ENCODE measurements around the gene FBXO3.

Gene FBXO3

DNA sequence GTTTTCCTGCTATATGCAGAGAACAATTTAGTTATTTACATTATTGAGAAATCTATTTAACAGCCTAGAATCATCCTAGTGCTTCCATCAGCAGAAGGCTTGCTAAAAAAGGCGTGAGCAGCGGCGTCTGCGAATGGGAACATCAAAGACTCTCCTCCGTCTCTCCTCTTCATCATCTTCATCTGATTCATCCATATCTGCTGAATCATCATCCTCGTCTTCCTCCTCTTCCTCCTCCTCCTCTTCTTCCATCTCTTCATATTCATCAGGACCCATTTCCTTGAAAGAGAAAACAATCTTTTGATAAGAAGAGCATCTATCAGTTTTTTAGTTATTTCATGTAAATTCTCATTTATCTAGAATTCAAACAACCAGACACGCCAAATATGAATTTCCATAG lies 32.5 kb downstream of the FBXO3 start:
- H3K36me3 ChIP-seq (ENCODE audit: control insufficient read depth, low read length), result peaks cover under 1% of the 10 kb centered on the region; the same call in 1 of the 2 replicates
- TF ChIP-seq, protein P1, sequence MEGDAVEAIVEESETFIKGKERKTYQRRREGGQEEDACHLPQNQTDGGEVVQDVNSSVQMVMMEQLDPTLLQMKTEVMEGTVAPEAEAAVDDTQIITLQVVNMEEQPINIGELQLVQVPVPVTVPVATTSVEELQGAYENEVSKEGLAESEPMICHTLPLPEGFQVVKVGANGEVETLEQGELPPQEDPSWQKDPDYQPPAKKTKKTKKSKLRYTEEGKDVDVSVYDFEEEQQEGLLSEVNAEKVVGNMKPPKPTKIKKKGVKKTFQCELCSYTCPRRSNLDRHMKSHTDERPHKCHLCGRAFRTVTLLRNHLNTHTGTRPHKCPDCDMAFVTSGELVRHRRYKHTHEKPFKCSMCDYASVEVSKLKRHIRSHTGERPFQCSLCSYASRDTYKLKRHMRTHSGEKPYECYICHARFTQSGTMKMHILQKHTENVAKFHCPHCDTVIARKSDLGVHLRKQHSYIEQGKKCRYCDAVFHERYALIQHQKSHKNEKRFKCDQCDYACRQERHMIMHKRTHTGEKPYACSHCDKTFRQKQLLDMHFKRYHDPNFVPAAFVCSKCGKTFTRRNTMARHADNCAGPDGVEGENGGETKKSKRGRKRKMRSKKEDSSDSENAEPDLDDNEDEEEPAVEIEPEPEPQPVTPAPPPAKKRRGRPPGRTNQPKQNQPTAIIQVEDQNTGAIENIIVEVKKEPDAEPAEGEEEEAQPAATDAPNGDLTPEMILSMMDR (IDR thresholded peaks at IDR 0.05; ENCODE audit: low read depth, low read length, poor library complexity, severe bottlenecking), result no peak
- TF ChIP-seq EZH2phosphoT487 (IDR thresholded peaks at IDR 0.05; ENCODE audit: borderline replicate concordance, low read length), result no peak
- H3K4me3 ChIP-seq (ENCODE audit: low read length), result no peak overlapping the region
- H3K79me2 ChIP-seq (ENCODE audit: control insufficient read depth, low read length), result no peaks in the 10 kb centered on the region
- no peaks in the 10 kb centered on the region for H3K27me3 ChIP-seq (ENCODE audit: control insufficient read depth, low read length)
- no peaks in the 10 kb centered on the region for H3K9me2 ChIP-seq (replicated peaks; ENCODE audit: control insufficient read depth, low read length)
- no peak overlapping the region for H3K4me2 ChIP-seq (ENCODE audit: low read length)
- no peaks in the 10 kb centered on the region for H3F3A ChIP-seq (ENCODE audit: control insufficient read depth, insufficient read depth)
- peaks cover 2% of the 10 kb centered on the region; the same call in 1 of the 2 replicates for H3K4me1 ChIP-seq (ENCODE audit: control insufficient read depth, low read length)
- no peaks in the 10 kb centered on the region for H3K9me3 ChIP-seq (ENCODE audit: control insufficient read depth, insufficient read depth, low read length)
- H3K27ac ChIP-seq (ENCODE audit: low read depth, low read length), result no peak overlapping the region
- H4K20me1 ChIP-seq (ENCODE audit: control insufficient read depth, insufficient read depth, low read depth, low read length), result no peaks in the 10 kb centered on the region

DNA sequence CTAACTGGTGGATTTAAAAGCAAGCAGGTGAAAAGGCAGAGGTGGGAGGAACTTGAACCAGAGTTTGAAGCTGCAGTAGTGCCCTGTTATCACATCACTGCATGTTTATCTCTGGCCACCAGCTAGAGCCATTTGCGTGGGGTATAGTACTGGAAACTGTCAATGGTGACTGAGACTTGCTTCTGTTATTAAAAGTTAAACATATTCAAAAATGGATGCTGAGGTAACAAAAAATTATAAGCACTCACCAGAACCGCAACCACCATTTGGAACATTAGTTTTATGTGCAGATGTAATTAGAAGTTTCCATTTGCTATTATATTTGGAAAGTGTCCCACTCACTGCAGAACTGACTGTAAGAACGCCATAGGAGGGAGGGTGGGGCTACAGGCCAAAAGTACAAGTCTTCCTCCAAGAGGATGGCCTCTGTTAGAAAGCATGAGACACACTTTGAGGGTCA lies 36.9 kb downstream of the FBXO3 start:
- no peaks in the 10 kb centered on the region for H3K9me2 ChIP-seq (replicated peaks; ENCODE audit: control insufficient read depth, low read length)
- no peaks in the 10 kb centered on the region for H3K9me3 ChIP-seq (ENCODE audit: control insufficient read depth, insufficient read depth, low read length)
- no peaks in the 10 kb centered on the region for H3K36me3 ChIP-seq (ENCODE audit: control insufficient read depth, low read length)
- no peak overlapping the region for H3K4me3 ChIP-seq (ENCODE audit: low read length)
- peaks cover 8% of the 10 kb centered on the region; the same call in 1 of the 2 replicates for H4K20me1 ChIP-seq (ENCODE audit: control insufficient read depth, insufficient read depth, low read depth, low read length)
- H3F3A ChIP-seq (ENCODE audit: control insufficient read depth, insufficient read depth), result no peaks in the 10 kb centered on the region
- H3K4me2 ChIP-seq (ENCODE audit: low read length), result no peak overlapping the region
- TF ChIP-seq, protein P1 (IDR thresholded peaks at IDR 0.05; ENCODE audit: low read depth, low read length, poor library complexity, severe bottlenecking), result no peak
- no peak for TF ChIP-seq EZH2phosphoT487 (IDR thresholded peaks at IDR 0.05; ENCODE audit: borderline replicate concordance, low read length)
- H3K27ac ChIP-seq (ENCODE audit: low read depth, low read length), result no peak overlapping the region
- H3K27me3 ChIP-seq (ENCODE audit: control insufficient read depth, low read length), result peaks cover 6% of the 10 kb centered on the region; the same call in 1 of the 2 replicates
- H3K79me2 ChIP-seq (ENCODE audit: control insufficient read depth, low read length), result peaks cover 23% of the 10 kb centered on the region
- H3K4me1 ChIP-seq (ENCODE audit: control insufficient read depth, low read length), result peaks cover 27% of the 10 kb centered on the region

DNA sequence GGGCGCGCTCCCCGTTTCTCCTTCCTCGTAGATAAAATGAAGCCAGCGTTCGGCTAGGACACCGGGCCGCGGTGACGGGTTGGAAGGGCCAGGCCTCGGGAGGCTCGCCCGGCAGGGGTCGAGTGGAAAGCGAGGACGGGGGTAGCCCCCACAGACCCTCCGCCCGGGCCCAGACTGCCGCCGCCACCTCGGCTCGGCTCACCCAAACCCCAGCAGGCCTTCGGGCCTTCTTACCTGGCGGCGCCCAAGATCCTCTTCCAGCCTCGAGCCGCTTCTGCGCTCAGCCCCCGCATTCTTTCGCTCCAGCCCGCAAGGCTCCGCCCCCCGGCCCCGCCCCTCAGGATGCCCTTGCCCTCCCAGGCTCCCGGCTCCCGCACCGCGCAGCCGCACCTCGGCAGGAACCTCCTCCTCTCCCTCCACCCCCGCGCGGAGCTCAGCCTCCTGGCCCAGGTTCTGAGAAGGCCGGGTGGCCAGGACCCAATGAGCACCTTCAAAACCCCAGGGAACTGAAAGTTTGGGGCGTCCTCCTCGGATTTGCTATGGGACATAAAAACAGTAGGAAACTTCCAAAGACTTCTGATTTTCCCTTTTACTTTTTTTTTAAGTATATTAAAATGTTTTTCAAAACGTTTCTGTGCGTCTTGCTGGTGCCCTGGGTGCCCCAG lies 38.0 kb downstream of the FBXO3 start, which contains the start of gene CD59:
TSS of gene CD59 (minus strand) at position 276 of the 665 bp plus-strand sequence. CDS start 13,978 bp downstream, outside the sequence.
- Histone ChIP-seq H3K27ac (ENCODE audit: low read depth, low read length) (peak within 1 kb of the TSS; percentile 23; the same call in 1 of the 2 replicates), H3K4me1 (ENCODE audit: control insufficient read depth, low read length) (peaks cover 32% of the 10 kb centered on the region), H3K9me3 (ENCODE audit: control insufficient read depth, insufficient read depth, low read length) (no peaks in the 10 kb centered on the region), H3K4me2 (ENCODE audit: low read length) (peak within 1 kb of the TSS; percentile 59), H4K20me1 (ENCODE audit: control insufficient read depth, insufficient read depth, low read depth, low read length) (peaks cover 8% of the 10 kb centered on the region; the same call in 1 of the 2 replicates), H3K9me2 (replicated peaks; ENCODE audit: control insufficient read depth, low read length) (no peaks in the 10 kb centered on the region), H3K36me3 (ENCODE audit: control insufficient read depth, low read length) (no peaks in the 10 kb centered on the region), H3F3A (ENCODE audit: control insufficient read depth, insufficient read depth) (no peaks in the 10 kb centered on the region), H3K27me3 (ENCODE audit: control insufficient read depth, low read length) (peaks cover 6% of the 10 kb centered on the region; the same call in 1 of the 2 replicates), H3K79me2 (ENCODE audit: control insufficient read depth, low read length) (peaks cover 33% of the 10 kb centered on the region), H3K4me3 (ENCODE audit: low read length) (peak within 1 kb of the TSS; percentile 78)
- TF ChIP-seq, protein P1 (IDR thresholded peaks at IDR 0.05; ENCODE audit: low read depth, low read length, poor library complexity, severe bottlenecking), result no peak
- no peak for TF ChIP-seq EZH2phosphoT487 (IDR thresholded peaks at IDR 0.05; ENCODE audit: borderline replicate concordance, low read length)
